ENCODE results near the gene NPDC1. TPM values are rescaled to one million over a fixed set of nuclear protein-coding genes. Genes with fewer than 3 reads are reported as not detected.
A peak's percentile ranks its signal among the peaks of the same experiment; 100 is the strongest.

The NPDC1 gene
- total RNA-seq, 1 experiment from 2014 or later: 89.8 TPM

- intact Hi-C loops (cut with micrococcal nuclease; ENCODE audit: unreplicated experiment): no loop called here
- POLR2A ChIA-PET (ENCODE audit: unreplicated experiment): interaction anchor here (0.5 to 1.3 kb wide), 9 partner anchors 14 to 270 kb away, joined by 3 to 25 read pairs (median 6); no protein-coding TSS in a partner anchor
- BruUV-seq (replicated peaks): no TSS peak
Observed at GRCh38 chr9:136991993-136992818, 53.8 kb downstream of the NPDC1 start, which contains the start of gene PAXX. Gene PAXX, plus strand, starts transcription at chr9:136992422. Its CDS starts 22 bp downstream, at chr9:136992444.

GRCh38 chr9:136990242-136990911 is 55.6 kb downstream of the NPDC1 start:
- POLR2A ChIA-PET (ENCODE audit: unreplicated experiment): interaction anchor here (0.5 kb wide), 1 partner anchor 77 kb away, joined by 21 read pairs; no protein-coding TSS in a partner anchor
- H3K27ac ChIP-seq: no peak overlapping the region
- no TSS peak for BruUV-seq (replicated peaks)

More at GRCh38 chr9:136991993-136992818, 53.8 kb downstream of the NPDC1 start, which contains the start of gene PAXX:
- peak; percentile 77 to 97 for DNase-seq
- Histone ChIP-seq H3K9me2 (ENCODE audit: insufficient read depth) (no peaks in the 10 kb centered on the region), H3K4me1 (replicated peaks; ENCODE audit: insufficient read depth) (peaks cover 22% of the 10 kb centered on the region), H4K20me1 (ENCODE audit: insufficient read depth) (no peaks in the 10 kb centered on the region; the same call in 1 of the 2 replicates), H3K79me2 (ENCODE audit: low read depth) (peaks cover 7% of the 10 kb centered on the region; the same call in 1 of the 2 replicates), H3K4me3 (peak within 1 kb of the TSS; percentile 88), H3K4me2 (peak within 1 kb of the TSS; percentile 92), H3K36me3 (ENCODE audit: low read depth) (no peaks in the 10 kb centered on the region), H2AFZ (peak within 1 kb of the TSS; percentile 95), H3K9me3 (ENCODE audit: insufficient read depth, low read depth) (no peaks in the 10 kb centered on the region), H3F3A (ENCODE audit: insufficient read depth, low read depth) (peaks cover 33% of the 10 kb centered on the region; the same call in 1 of the 2 replicates), H3K27me3 (ENCODE audit: insufficient read depth, low read depth) (no peaks in the 10 kb centered on the region), H3K27ac (peak within 1 kb of the TSS; percentile 42)
- CTCF ChIA-PET: interaction anchor here (0.7 to 1.0 kb wide), 3 partner anchors 8 to 44 kb away, joined by 5 to 22 read pairs (median 11); no protein-coding TSS in a partner anchor
- TF ChIP-seq EZH2 (IDR thresholded peaks at IDR 0.05; ENCODE audit: low read depth) (no peak), CTCF (conservative IDR thresholded peaks at IDR 0.05) (no peak)

More at GRCh38 chr9:136990242-136990911, 55.6 kb downstream of the NPDC1 start:
- peaks cover 7% of the 10 kb centered on the region; the same call in 1 of the 2 replicates for H3K79me2 ChIP-seq (ENCODE audit: low read depth)
- peaks cover 27% of the 10 kb centered on the region; the same call in 1 of the 2 replicates for H3F3A ChIP-seq (ENCODE audit: insufficient read depth, low read depth)
- H3K27me3 ChIP-seq (ENCODE audit: insufficient read depth, low read depth): no peaks in the 10 kb centered on the region
- no peaks in the 10 kb centered on the region for H3K36me3 ChIP-seq (ENCODE audit: low read depth)
- no peak overlapping the region for H3K4me3 ChIP-seq
- 0 out of 2 replicates have a peak, but pooled peaks cover 5% of the 10 kb centered on the region for H3K4me1 ChIP-seq (replicated peaks; ENCODE audit: insufficient read depth)
- H3K4me2 ChIP-seq: no peak overlapping the region
- TF ChIP-seq EZH2 (IDR thresholded peaks at IDR 0.05; ENCODE audit: low read depth): no peak
- TF ChIP-seq CTCF (conservative IDR thresholded peaks at IDR 0.05): no peak
- DNase-seq: no peak
- H3K9me2 ChIP-seq (ENCODE audit: insufficient read depth): no peaks in the 10 kb centered on the region
- H2AFZ ChIP-seq: no peak overlapping the region
- no peaks in the 10 kb centered on the region for H3K9me3 ChIP-seq (ENCODE audit: insufficient read depth, low read depth)
- intact Hi-C loops (cut with micrococcal nuclease; ENCODE audit: unreplicated experiment): no loop called here
- CTCF ChIA-PET: no interaction called here
- H4K20me1 ChIP-seq (ENCODE audit: insufficient read depth): no peaks in the 10 kb centered on the region; the same call in 1 of the 2 replicates

Other genes with a start within 250 kb of the NPDC1 start
- gene CCDC183, start 249.8 kb downstream of the NPDC1 start, total RNA-seq (2021): 3.6 and 5.3 TPM in 2 replicates
- 116 and 136 TPM in 2 replicates for gene RABL6, start 238.2 kb downstream of the NPDC1 start, total RNA-seq (2021)
- 5.3 and 5.9 TPM in 2 replicates for gene AJM1, start 203.7 kb downstream of the NPDC1 start, total RNA-seq (2021)
- 112 and 114 TPM in 2 replicates for gene PHPT1, start 196.8 kb downstream of the NPDC1 start, total RNA-seq (2021)
- 9.2 and 11.6 TPM in 2 replicates for gene MAMDC4, start 193.8 kb downstream of the NPDC1 start, total RNA-seq (2021)
- 275 and 338 TPM in 2 replicates for gene EDF1, start 179.9 kb downstream of the NPDC1 start, total RNA-seq (2021)
- 42.7 and 48.0 TPM in 2 replicates for gene TRAF2, start 159.7 kb downstream of the NPDC1 start, total RNA-seq (2021)
- 101 and 125 TPM in 2 replicates for gene FBXW5, start 101.4 kb downstream of the NPDC1 start, total RNA-seq (2021)
- 2.3 and 4.4 TPM in 2 replicates for gene C8G, start 100.9 kb downstream of the NPDC1 start, total RNA-seq (2021)
- gene LCN12, start 93.9 kb downstream of the NPDC1 start, total RNA-seq (2021): 9.3 and 14.2 TPM in 2 replicates
- 1.7 and 2.0 TPM in 2 replicates for gene PTGDS, start 68.7 kb downstream of the NPDC1 start, total RNA-seq (2021)
- 0.41 and 0.43 TPM in 2 replicates for gene LCNL1, start 63.2 kb downstream of the NPDC1 start, total RNA-seq (2021)
- 54.9 and 78.9 TPM in 2 replicates for gene PAXX, start 53.8 kb downstream of the NPDC1 start, total RNA-seq (2021)
- gene CLIC3, start 49.6 kb downstream of the NPDC1 start, total RNA-seq (2021): 24.1 and 39.7 TPM in 2 replicates
- 79.2 and 115 TPM in 2 replicates for gene ABCA2, start 17.9 kb downstream of the NPDC1 start, total RNA-seq (2021)
- gene FUT7, start 14.1 kb downstream of the NPDC1 start, total RNA-seq (2021): not detected in 2 replicates
- gene ENTPD2, start 7.9 kb upstream of the NPDC1 start, total RNA-seq (2021): 9.0 and 14.1 TPM in 2 replicates
- 46.9 and 50.3 TPM in 2 replicates for gene SAPCD2, start 24.4 kb upstream of the NPDC1 start, total RNA-seq (2021)
- 9.9 and 14.7 TPM in 2 replicates for gene UAP1L1, start 31.3 kb upstream of the NPDC1 start, total RNA-seq (2021)
- gene MAN1B1, start 40.8 kb upstream of the NPDC1 start, total RNA-seq (2021): 79.3 and 107 TPM in 2 replicates
- 104 and 126 TPM in 2 replicates for gene DPP7, start 68.6 kb upstream of the NPDC1 start, total RNA-seq (2021)
- 0.10 TPM in 1 of 2 replicates, not detected in the other for gene GRIN1, start 93.0 kb upstream of the NPDC1 start, total RNA-seq (2021)
- 2.3 and 2.5 TPM in 2 replicates for gene LRRC26, start 123.9 kb upstream of the NPDC1 start, total RNA-seq (2021)
- 0.74 and 1.5 TPM in 2 replicates for gene TMEM210, start 125.9 kb upstream of the NPDC1 start, total RNA-seq (2021)
- 92.1 and 95.4 TPM in 2 replicates for gene ANAPC2, start 142.4 kb upstream of the NPDC1 start, total RNA-seq (2021)
- 98.7 and 109 TPM in 2 replicates for gene SSNA1, start 142.5 kb upstream of the NPDC1 start, total RNA-seq (2021)
- 61.0 and 61.8 TPM in 2 replicates for gene TPRN, start 154.6 kb upstream of the NPDC1 start, total RNA-seq (2021)
- 43.3 and 45.5 TPM in 2 replicates for gene TMEM203, start 159.5 kb upstream of the NPDC1 start, total RNA-seq (2021)
- 27.7 and 28.8 TPM in 2 replicates for gene NDOR1, start 159.5 kb upstream of the NPDC1 start, total RNA-seq (2021)
- 31.3 and 38.0 TPM in 2 replicates for gene RNF208, start 176.1 kb upstream of the NPDC1 start, total RNA-seq (2021)
- 9.0 and 15.2 TPM in 2 replicates for gene CYSRT1, start 179.0 kb upstream of the NPDC1 start, total RNA-seq (2021)
- 3.9 and 4.7 TPM in 2 replicates for gene RNF224, start 181.3 kb upstream of the NPDC1 start, total RNA-seq (2021)
- gene SLC34A3, start 184.7 kb upstream of the NPDC1 start, total RNA-seq (2021): 1.4 and 2.5 TPM in 2 replicates
- gene TUBB4B, start 195.1 kb upstream of the NPDC1 start, total RNA-seq (2021): 441 and 494 TPM in 2 replicates
- 0.45 and 0.46 TPM in 2 replicates for gene STPG3, start 205.1 kb upstream of the NPDC1 start, total RNA-seq (2021)
- gene NELFB, start 209.2 kb upstream of the NPDC1 start, total RNA-seq (2021): 94.2 and 103 TPM in 2 replicates
- 48.9 and 59.9 TPM in 2 replicates for gene TOR4A, start 231.5 kb upstream of the NPDC1 start, total RNA-seq (2021)